A549 treated with CpdA at 1 μM for 4 hours (cell line): ENCODE data around the gene TRAF2. TPM values are rescaled to one million over a fixed set of nuclear protein-coding genes. Genes with fewer than 3 reads are reported as not detected.

Experiments used
- total RNA-seq: library from RNA; stranded (reverse); fragments of 200-300 nt; extraction: Qiagen RNA extraction; gene quantifications from 5 replicates; pipeline ENCODE4 v1.2.3, GENCODE V29; 2022; ENCODE audit warnings: low read depth

Gene TRAF2, protein sequence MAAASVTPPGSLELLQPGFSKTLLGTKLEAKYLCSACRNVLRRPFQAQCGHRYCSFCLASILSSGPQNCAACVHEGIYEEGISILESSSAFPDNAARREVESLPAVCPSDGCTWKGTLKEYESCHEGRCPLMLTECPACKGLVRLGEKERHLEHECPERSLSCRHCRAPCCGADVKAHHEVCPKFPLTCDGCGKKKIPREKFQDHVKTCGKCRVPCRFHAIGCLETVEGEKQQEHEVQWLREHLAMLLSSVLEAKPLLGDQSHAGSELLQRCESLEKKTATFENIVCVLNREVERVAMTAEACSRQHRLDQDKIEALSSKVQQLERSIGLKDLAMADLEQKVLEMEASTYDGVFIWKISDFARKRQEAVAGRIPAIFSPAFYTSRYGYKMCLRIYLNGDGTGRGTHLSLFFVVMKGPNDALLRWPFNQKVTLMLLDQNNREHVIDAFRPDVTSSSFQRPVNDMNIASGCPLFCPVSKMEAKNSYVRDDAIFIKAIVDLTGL
- 46.3 to 81.8 TPM (median 69.1 TPM) in 5 replicates for total RNA-seq

GRCh38 chr9:136885950-136886578 lies at the start of gene TRAF2:
TRAF2 (plus strand) TSS chr9:136886516; CDS start chr9:136898741, 12,225 bp downstream.

DNA sequence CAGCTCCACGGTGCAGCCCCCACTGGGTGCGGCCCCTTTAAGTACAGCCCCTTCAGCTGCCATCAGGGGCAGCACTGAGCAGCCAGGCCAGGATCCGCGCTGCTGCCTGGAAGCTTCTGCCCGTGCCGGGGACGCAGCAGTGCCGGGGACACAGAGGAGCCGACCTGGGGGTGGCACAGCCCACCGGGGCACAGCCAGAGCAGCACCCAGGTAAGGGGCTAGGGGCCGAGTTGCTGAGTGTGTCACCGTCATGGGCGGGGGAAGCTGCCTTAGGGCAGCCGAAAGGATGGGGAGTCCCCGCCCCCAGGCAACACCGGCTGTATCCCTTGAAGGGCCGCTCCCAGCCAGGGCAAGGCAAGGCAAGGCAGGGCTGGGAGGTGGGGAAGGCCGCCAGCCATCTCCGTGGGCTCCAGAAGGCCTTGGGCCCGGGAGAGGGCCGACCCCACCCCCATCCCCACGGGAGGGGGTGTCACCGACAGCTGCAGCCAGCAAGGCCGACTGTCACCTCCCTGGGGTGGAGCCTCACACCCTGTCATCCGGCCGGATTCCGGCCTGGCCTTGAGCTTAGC lies 43.9 kb upstream of the TRAF2 start, which contains the start of gene AJM1:
Gene AJM1 (plus strand): TSS at position 99 of the 569 bp plus-strand sequence. CDS start 1,937 bp downstream, outside the sequence.

GRCh38 chr9:136849038-136849959 lies 37.0 kb upstream of the TRAF2 start, which contains the start of gene PHPT1:
PHPT1 (plus strand) TSS chr9:136849409; CDS start chr9:136849431, 22 bp downstream.

DNA sequence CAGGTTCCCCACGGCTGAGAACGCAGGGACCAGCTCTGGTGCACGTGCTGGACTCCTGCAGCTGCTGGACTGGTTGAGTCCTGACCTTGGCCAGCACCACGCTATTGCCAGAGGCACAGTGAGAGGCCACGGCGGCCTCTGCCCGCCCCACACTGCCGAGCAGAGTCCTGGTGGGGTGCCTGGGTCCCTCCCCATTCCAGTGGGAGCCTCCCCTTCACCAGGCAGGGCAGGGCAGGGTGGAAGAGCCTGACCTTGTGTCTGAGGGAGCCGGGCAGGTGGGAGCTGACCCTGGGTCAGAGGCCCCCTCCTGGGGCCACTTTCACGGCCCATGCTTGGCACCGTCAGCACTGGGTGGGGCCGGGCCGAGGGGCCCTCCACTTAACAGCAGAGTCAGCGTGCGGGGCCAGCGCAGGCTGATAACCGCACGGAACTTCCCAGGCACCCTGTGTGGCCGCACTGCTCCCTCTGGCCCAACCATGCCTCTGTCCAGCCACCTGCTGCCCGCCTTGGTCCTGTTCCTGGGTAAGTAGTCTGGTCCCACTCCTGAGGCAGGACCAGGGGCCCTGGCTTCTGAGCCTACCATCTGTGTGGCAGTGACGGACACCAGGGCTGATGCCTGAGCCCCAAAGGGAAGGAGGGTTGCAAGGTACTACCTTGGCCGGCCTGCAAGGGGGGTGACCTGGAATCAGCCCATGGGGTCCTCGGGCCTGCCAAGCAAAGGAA lies 34.2 kb upstream of the TRAF2 start, which contains the start of gene MAMDC4:
Gene MAMDC4 (plus strand): TSS at position 406 of the 723 bp plus-strand sequence. CDS start 71 bp downstream, at position 477.

DNA sequence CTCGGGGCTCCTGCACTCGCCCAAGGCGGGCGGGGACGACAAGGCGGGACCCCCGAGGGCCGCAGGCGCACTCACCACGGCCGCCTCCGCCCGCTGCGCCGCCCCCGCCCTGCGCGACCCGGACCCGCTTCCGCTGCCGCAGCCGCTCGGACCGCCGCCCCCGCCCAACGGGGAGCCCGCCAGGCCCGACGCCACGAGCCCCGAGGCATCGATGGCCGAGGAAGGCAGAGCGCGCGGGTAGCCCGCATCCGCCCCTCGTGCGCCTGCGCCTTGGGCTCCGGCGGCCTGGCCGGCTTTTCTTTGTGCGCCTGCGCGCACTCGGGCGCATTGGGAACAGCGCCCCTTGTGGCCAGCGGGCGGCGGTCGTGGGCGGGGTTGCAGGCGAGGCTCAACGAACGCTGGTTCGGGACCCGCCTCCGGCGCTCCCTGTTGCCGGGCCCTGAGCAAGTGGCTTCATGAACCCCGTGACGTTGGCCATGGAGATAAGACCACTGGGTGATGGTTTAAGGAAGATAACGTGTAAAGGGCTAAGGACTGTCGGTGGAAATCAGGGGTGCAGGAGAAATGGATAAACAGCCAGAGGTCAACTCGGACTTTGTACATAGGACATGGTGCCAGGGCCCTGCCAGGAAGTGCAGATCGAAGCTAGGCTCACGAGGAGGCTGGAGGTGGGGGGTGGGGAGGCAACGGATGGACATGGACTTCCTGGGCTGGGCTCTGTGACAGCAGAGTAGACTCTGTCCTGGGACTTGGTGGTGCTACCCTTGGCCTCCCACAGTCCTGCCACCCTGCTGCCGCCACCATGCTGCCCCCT lies 58.4 kb downstream of the TRAF2 start, which contains the start of the genes C8G and FBXW5:
Gene C8G (plus strand): TSS at position 725 of the 814 bp plus-strand sequence. CDS start 78 bp downstream, at position 803.
Gene FBXW5 (minus strand): TSS at position 220 of the 814 bp plus-strand sequence. CDS start 655 bp downstream, outside the sequence.

GRCh38 chr9:136951541-136952320 lies 65.4 kb downstream of the TRAF2 start, which contains the start of gene LCN12:
LCN12 (plus strand) TSS chr9:136952273; CDS start chr9:136952328, 55 bp downstream.

Other genes with a start within 250 kb of the TRAF2 start
- gene EGFL7, start 223.6 kb upstream of the TRAF2 start, total RNA-seq: 39.5 to 60.2 TPM (median 52.8 TPM) in 5 replicates
- gene AGPAT2, start 199.1 kb upstream of the TRAF2 start, total RNA-seq: 64.9 to 110 TPM (median 102 TPM) in 5 replicates
- gene DIPK1B, start 173.9 kb upstream of the TRAF2 start, total RNA-seq: 6.4 to 10.5 TPM (median 7.9 TPM) in 5 replicates
- not detected in 5 replicates for gene LCN10, start 143.6 kb upstream of the TRAF2 start, total RNA-seq
- gene LCN6, start 138.0 kb upstream of the TRAF2 start, total RNA-seq: not detected in 5 replicates
- gene LCN8, start 128.3 kb upstream of the TRAF2 start, total RNA-seq: not detected in 5 replicates
- gene LCN15, start 122.0 kb upstream of the TRAF2 start, total RNA-seq: 0.09 TPM in 1 of 5 replicates, not detected in the others
- 55.2 to 75.9 TPM (median 73.0 TPM) in 5 replicates for gene TMEM141, start 95.2 kb upstream of the TRAF2 start, total RNA-seq
- 0.20 to 0.83 TPM (median 0.45 TPM) in 5 replicates for gene CCDC183, start 90.2 kb upstream of the TRAF2 start, total RNA-seq
- gene RABL6, start 78.6 kb upstream of the TRAF2 start, total RNA-seq: 64.0 to 87.2 TPM (median 78.8 TPM) in 5 replicates
- 3.1 to 4.3 TPM (median 4.0 TPM) in 5 replicates for gene AJM1, start 44.0 kb upstream of the TRAF2 start, total RNA-seq
- 255 to 327 TPM (median 305 TPM) in 5 replicates for gene PHPT1, start 37.1 kb upstream of the TRAF2 start, total RNA-seq
- 1.8 to 5.5 TPM (median 4.6 TPM) in 5 replicates for gene MAMDC4, start 34.2 kb upstream of the TRAF2 start, total RNA-seq
- 418 to 545 TPM (median 475 TPM) in 5 replicates for gene EDF1, start 20.2 kb upstream of the TRAF2 start, total RNA-seq
- 61.9 to 101 TPM (median 95.1 TPM) in 5 replicates for gene FBXW5, start 58.2 kb downstream of the TRAF2 start, total RNA-seq
- 0.54 to 1.9 TPM (median 1.2 TPM) in 5 replicates for gene C8G, start 58.7 kb downstream of the TRAF2 start, total RNA-seq
- 0.51 to 2.0 TPM (median 1.1 TPM) in 5 replicates for gene LCN12, start 65.8 kb downstream of the TRAF2 start, total RNA-seq
- gene PTGDS, start 91.0 kb downstream of the TRAF2 start, total RNA-seq: 0.35 to 0.71 TPM (median 0.39 TPM) in 3 of 5 replicates, not detected in the others
- gene LCNL1, start 96.5 kb downstream of the TRAF2 start, total RNA-seq: 0.02 TPM in 1 of 5 replicates, not detected in the others
- gene PAXX, start 105.9 kb downstream of the TRAF2 start, total RNA-seq: 49.2 to 83.7 TPM (median 73.5 TPM) in 5 replicates
- 1.7 to 4.0 TPM (median 3.5 TPM) in 5 replicates for gene CLIC3, start 110.1 kb downstream of the TRAF2 start, total RNA-seq
- 23.2 to 31.7 TPM (median 25.6 TPM) in 5 replicates for gene ABCA2, start 141.7 kb downstream of the TRAF2 start, total RNA-seq
- 0.05 TPM in 2 of 5 replicates, not detected in the others for gene FUT7, start 145.6 kb downstream of the TRAF2 start, total RNA-seq
- 36.7 to 87.5 TPM (median 78.6 TPM) in 5 replicates for gene NPDC1, start 159.7 kb downstream of the TRAF2 start, total RNA-seq
- 0.72 to 1.2 TPM (median 0.76 TPM) in 5 replicates for gene ENTPD2, start 167.5 kb downstream of the TRAF2 start, total RNA-seq
- 13.9 to 28.6 TPM (median 24.4 TPM) in 5 replicates for gene SAPCD2, start 184.0 kb downstream of the TRAF2 start, total RNA-seq
- gene UAP1L1, start 191.0 kb downstream of the TRAF2 start, total RNA-seq: 9.7 to 15.4 TPM (median 11.3 TPM) in 5 replicates
- 41.0 to 54.7 TPM (median 47.7 TPM) in 5 replicates for gene MAN1B1, start 200.5 kb downstream of the TRAF2 start, total RNA-seq
- 71.6 to 131 TPM (median 112 TPM) in 5 replicates for gene DPP7, start 228.2 kb downstream of the TRAF2 start, total RNA-seq